ENCODE measurements around the gene CDHR4. TPM values are rescaled to one million over a fixed set of nuclear protein-coding genes. Genes with fewer than 3 reads are reported as not detected.
"Not testable (repeated sequence)": the region's sequence is repeated elsewhere in the genome, so short reads cannot be mapped to it uniquely, and the experiment has no call there.

Gene CDHR4
- total RNA-seq, 3 donors from 2014 or later (not counting 1 experiment from before 2014, with no cell fraction given) = 0.30 TPM; not detected in 2

DNA sequence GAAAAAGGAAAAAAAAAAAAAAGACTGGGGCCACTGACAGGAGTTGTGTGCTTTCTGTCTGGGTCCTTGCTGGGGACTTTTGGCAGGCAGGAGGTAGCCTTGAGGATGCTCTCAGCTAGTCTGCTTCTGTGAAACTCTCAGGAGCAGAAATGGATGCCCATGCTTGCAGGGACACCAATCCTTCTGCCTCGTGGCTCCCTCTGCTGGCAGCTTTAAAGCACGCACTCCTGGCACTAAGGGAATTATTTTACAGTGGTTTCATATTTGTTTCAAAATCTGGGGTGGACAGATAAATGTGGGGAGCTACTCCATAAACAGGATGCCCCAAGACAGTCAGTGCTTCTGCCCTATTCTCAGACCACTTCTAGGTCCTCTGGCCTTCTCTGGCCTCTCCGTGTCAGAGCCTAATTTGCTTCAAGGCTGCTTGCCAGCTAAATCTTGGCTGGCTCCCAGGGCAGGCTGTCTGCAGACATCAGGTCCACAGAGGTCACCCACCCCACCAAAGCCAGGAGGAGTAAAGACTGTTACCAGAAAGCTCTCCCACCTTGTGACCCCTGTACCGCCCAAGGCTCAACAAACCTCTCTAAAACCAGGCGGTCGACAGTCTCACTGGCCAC is 39.6 kb upstream of the CDHR4 start:
- H3K9me3 Mint-ChIP-seq = no peaks in the 10 kb centered on the region
- H3K27me3 Mint-ChIP-seq (ENCODE audit: low read depth in 2 of 2) = no peaks in the 10 kb centered on the region

DNA sequence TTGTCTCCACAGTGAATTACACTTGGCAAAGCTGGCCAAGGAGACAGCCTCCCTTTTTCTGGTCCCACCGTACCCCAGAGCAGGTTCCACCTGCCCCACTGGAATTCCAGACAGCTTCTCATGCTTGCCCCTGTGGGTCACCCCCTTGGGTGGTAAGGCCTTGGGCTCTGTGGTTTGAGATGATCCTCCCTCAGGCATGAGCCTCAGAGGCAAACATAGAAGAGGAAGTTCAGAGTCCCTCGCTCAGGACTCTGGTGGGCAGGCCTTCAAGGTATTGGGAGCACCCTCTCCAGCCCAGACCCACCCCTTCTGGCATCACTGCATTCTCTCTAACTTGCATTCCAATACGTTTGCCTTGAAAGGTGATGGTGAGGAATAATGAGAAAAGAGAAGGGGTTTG is 31.7 kb upstream of the CDHR4 start:
- Histone ChIP-seq H3K36me3 (ENCODE audit: control insufficient read depth, insufficient read depth, low read length) (no peaks in the 10 kb centered on the region), H3K27ac (ENCODE audit: low read length) (no peak overlapping the region), H3K27me3 (ENCODE audit: control insufficient read depth, insufficient read depth, low read length) (no peaks in the 10 kb centered on the region), H3K4me1 (ENCODE audit: control insufficient read depth, insufficient read depth, low read length) (no peaks in the 10 kb centered on the region), H3K9me3 (ENCODE audit: control insufficient read depth, insufficient read depth, low read length) (no peaks in the 10 kb centered on the region), H3K4me3 (ENCODE audit: low read length) (no peak overlapping the region)
- no peaks in the 10 kb centered on the region for H3K27me3 Mint-ChIP-seq (ENCODE audit: low read depth in 2 of 2)
- ATAC-seq (no peak), DNase-seq (no peak)
- no peak overlapping the region for H3K4me3 Mint-ChIP-seq
- no peaks in the 10 kb centered on the region for H3K4me1 Mint-ChIP-seq
- intact Hi-C loops (cut with micrococcal nuclease) = no loop called here
- WGBS (ENCODE audit: insufficient coverage) = 65% methylated on average over 3 of the region's 3 CpGs
- no peak overlapping the region for H3K27ac Mint-ChIP-seq
- no peaks in the 10 kb centered on the region for H3K9me3 Mint-ChIP-seq
- no peaks in the 10 kb centered on the region for H3K36me3 Mint-ChIP-seq
- TF ChIP-seq, protein P1, sequence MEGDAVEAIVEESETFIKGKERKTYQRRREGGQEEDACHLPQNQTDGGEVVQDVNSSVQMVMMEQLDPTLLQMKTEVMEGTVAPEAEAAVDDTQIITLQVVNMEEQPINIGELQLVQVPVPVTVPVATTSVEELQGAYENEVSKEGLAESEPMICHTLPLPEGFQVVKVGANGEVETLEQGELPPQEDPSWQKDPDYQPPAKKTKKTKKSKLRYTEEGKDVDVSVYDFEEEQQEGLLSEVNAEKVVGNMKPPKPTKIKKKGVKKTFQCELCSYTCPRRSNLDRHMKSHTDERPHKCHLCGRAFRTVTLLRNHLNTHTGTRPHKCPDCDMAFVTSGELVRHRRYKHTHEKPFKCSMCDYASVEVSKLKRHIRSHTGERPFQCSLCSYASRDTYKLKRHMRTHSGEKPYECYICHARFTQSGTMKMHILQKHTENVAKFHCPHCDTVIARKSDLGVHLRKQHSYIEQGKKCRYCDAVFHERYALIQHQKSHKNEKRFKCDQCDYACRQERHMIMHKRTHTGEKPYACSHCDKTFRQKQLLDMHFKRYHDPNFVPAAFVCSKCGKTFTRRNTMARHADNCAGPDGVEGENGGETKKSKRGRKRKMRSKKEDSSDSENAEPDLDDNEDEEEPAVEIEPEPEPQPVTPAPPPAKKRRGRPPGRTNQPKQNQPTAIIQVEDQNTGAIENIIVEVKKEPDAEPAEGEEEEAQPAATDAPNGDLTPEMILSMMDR (IDR thresholded peaks at IDR 0.05) = no peak

More for the DNA sequence above, 39.6 kb upstream of the CDHR4 start:
- ATAC-seq = peak; percentile 89 to 99 (median 97)
- no peaks in the 10 kb centered on the region for H3K36me3 ChIP-seq (ENCODE audit: control insufficient read depth, insufficient read depth, low read length)
- H3K4me3 ChIP-seq (ENCODE audit: low read length) = no peak overlapping the region
- no peak overlapping the region for H3K4me3 Mint-ChIP-seq
- WGBS (ENCODE audit: insufficient coverage) = 52% methylated on average over 6 of the region's 6 CpGs
- H3K9me3 ChIP-seq (ENCODE audit: control insufficient read depth, insufficient read depth, low read length) = no peaks in the 10 kb centered on the region
- H3K27ac ChIP-seq (ENCODE audit: low read length) = no peak overlapping the region
- H3K27me3 ChIP-seq (ENCODE audit: control insufficient read depth, insufficient read depth, low read length) = no peaks in the 10 kb centered on the region
- no peaks in the 10 kb centered on the region for H3K36me3 Mint-ChIP-seq
- peak; percentile 72 to 93 for DNase-seq
- TF ChIP-seq, protein P1 (IDR thresholded peaks at IDR 0.05) = peak; percentile 76
- intact Hi-C loops (cut with micrococcal nuclease) = loop anchor here (1.0 to 5.0 kb wide), 4 partner anchors 37 to 300 kb away; no protein-coding TSS in a partner anchor
- no peaks in the 10 kb centered on the region for H3K4me1 Mint-ChIP-seq
- no peaks in the 10 kb centered on the region for H3K4me1 ChIP-seq (ENCODE audit: control insufficient read depth, insufficient read depth, low read length)
- H3K27ac Mint-ChIP-seq = no peak overlapping the region

DNA sequence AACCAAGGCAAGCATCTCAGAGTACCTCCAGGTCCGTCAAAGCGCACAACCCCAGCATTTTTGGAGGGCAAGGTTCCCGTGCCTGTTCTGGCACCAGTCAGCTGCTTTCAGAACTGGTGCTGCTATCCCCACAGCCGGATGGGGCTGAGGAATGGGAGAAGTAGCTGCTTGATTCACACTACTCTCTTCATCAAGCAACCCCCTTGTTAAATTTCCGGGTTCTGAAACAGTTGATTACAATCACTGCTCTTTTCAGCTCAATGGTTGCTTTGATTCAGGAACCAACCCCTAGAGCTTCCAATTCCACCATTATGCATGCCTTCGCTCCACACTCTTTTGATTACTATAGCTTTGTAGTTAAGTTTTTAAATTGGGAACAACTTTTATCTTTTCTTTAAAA is 26.3 kb upstream of the CDHR4 start:
- no peak for DNase-seq
- WGBS (ENCODE audit: insufficient coverage) = over 99% methylated on average over 6 of the region's 6 CpGs
- H3K4me1 Mint-ChIP-seq = no peaks in the 10 kb centered on the region

DNA sequence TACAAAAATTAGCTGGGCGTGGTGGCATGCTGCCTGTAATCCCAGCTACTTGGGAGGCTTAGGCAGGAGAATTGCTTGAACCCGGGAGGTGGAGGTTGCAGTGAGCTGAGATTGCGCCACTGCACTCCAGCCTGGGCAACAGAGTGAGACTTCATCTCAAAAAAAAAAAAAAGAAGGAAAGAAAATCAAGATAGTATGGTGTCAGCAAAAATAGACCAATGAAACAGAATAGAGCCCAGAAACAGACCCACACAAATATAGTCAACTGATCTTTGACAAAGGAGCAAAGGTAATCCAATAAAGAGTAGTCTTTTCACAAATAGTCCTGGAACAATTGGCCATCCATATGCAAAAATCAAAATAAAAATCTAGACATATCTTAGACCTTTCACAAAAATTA is 23.5 kb upstream of the CDHR4 start:
- H3K27ac Mint-ChIP-seq; H3K36me3 ChIP-seq (ENCODE audit: control insufficient read depth, insufficient read depth, low read length); intact Hi-C loops (cut with micrococcal nuclease); H3K4me3 ChIP-seq (ENCODE audit: low read length); ATAC-seq; H3K27me3 Mint-ChIP-seq (ENCODE audit: low read depth in 2 of 2); H3K4me3 Mint-ChIP-seq; H3K4me1 ChIP-seq (ENCODE audit: control insufficient read depth, insufficient read depth, low read length); H3K27ac ChIP-seq (ENCODE audit: low read length); H3K4me1 Mint-ChIP-seq; DNase-seq; H3K36me3 Mint-ChIP-seq; H3K27me3 ChIP-seq (ENCODE audit: control insufficient read depth, insufficient read depth, low read length); H3K9me3 ChIP-seq (ENCODE audit: control insufficient read depth, insufficient read depth, low read length); H3K9me3 Mint-ChIP-seq: not testable (repeated sequence)
- 100% methylated on average over 2 of the region's 3 CpGs for WGBS (ENCODE audit: insufficient coverage)

More for the DNA sequence above, 26.3 kb upstream of the CDHR4 start:
- Histone ChIP-seq H3K4me1 (ENCODE audit: control insufficient read depth, insufficient read depth, low read length) (no peaks in the 10 kb centered on the region), H3K36me3 (ENCODE audit: control insufficient read depth, insufficient read depth, low read length) (no peaks in the 10 kb centered on the region), H3K4me3 (ENCODE audit: low read length) (no peak overlapping the region), H3K27me3 (ENCODE audit: control insufficient read depth, insufficient read depth, low read length) (no peaks in the 10 kb centered on the region), H3K9me3 (ENCODE audit: control insufficient read depth, insufficient read depth, low read length) (no peaks in the 10 kb centered on the region), H3K27ac (ENCODE audit: low read length) (no peak overlapping the region)
- Mint-ChIP-seq H3K27ac (no peak overlapping the region), H3K27me3 (ENCODE audit: low read depth in 2 of 2) (no peaks in the 10 kb centered on the region), H3K4me3 (no peak overlapping the region), H3K36me3 (no peaks in the 10 kb centered on the region), H3K9me3 (no peaks in the 10 kb centered on the region)
- intact Hi-C loops (cut with micrococcal nuclease) = no loop called here
- no peak for ATAC-seq
- TF ChIP-seq, protein P1 (IDR thresholded peaks at IDR 0.05) = no peak

All from natural killer cell (primary cell).